A549 (cell line): ENCODE measurements around the gene CCDC73. TPM values are rescaled to one million over a fixed set of nuclear protein-coding genes. Genes with fewer than 3 reads are reported as not detected.

Source experiments
- ATAC-seq, 2 experiments: fragments of 200-7000 bp in 1 of 2; fragments of >200 bp in 1 of 2; cut with Nextera tagmentation in 1 of 2; cut with Tn5 transposase in 1 of 2; 3 replicates each; pipeline versions ENCODE4 v1.8.0 to v1.9.1; 2018 to 2020; ENCODE audit warnings: mild to moderate bottlenecking in 1 of 2, moderate library complexity in 1 of 2
- CTCF ChIA-PET: fragments of 300-600 bp; sonication (Branson Sonifier 250); formaldehyde crosslinking; extraction: SDS; loops from one replicate; lab custom pipeline; 2021; ENCODE audit warnings: antibody characterized with exemption, inconsistent platforms; lab: Yijun Ruan, JAX
- POLR2A ChIA-PET: fragments of 350-600 bp; formaldehyde crosslinking; extraction: SDS; loops from one replicate; lab custom pipeline; 2021; ENCODE audit warnings: antibody characterized with exemption, inconsistent platforms; lab: Yijun Ruan, JAX
- DNase-seq, 2 experiments: peaks; one replicate each; pipeline versions ENCODE4 v3.0.0 to v3.0.0-alpha.2; 2011 to 2016; ENCODE audit warnings: low read depth in 1 of 2, low spot score in 1 of 2
- FAIRE-seq: peaks from 2 replicates; lab custom pipeline; 2011; peaks lifted over from hg19 to GRCh38; lab: Jason Lieb, UNC
- H3K27ac ChIP-seq, 2 experiments: fragments of >200 bp; sonication (Bioruptor Twin); formaldehyde crosslinking; 3 replicates each; pipeline ENCODE4 v1.5.1; 2016 to 2017
- H3K4me1 ChIP-seq: fragments of >200 bp; sonication (Bioruptor Twin); formaldehyde crosslinking; 3 replicates; pipeline ENCODE4 v1.6.1; 2016
- H3K4me2 ChIP-seq: fragments of >200 bp; sonication (Bioruptor Twin); formaldehyde crosslinking; 3 replicates; pipeline ENCODE4 v1.6.1; 2016
- H3K4me3 ChIP-seq: fragments of >200 bp; sonication (Bioruptor Twin); formaldehyde crosslinking; 3 replicates; pipeline ENCODE4 v1.5.1; 2016
- H3K9me3 ChIP-seq: fragments of >200 bp; sonication (Bioruptor Twin); formaldehyde crosslinking; 3 replicates; pipeline ENCODE4 v1.6.1; 2016
- CEBPB ChIP-seq, 2 experiments: fragments of >200 bp in 1 of 2; sonication (Bioruptor Twin) in 1 of 2; formaldehyde crosslinking in 1 of 2; IDR thresholded peaks; 2 replicates each; pipeline ENCODE4 v1.6.1; 2012 to 2016
- ELK1 ChIP-seq: fragments of 150-350 bp; IDR thresholded peaks from 2 replicates; pipeline ENCODE4 v1.6.1; 2014; ENCODE audit warnings: low read depth, mild to moderate bottlenecking, low read length
- FOXS1 ChIP-seq: fragments of 250-450 bp; sonication (Bioruptor Pico); IDR thresholded peaks from 2 replicates; pipeline ENCODE4 v1.5.0; 2020; ENCODE audit warnings: mild to moderate bottlenecking, moderate library complexity
- KDM1A ChIP-seq: fragments of 200-600 bp; sonication (generic); IDR thresholded peaks from 2 replicates; pipeline ENCODE4 v1.6.1; 2016; ENCODE audit warnings: low read depth, mild to moderate bottlenecking
- KDM5A ChIP-seq: fragments of 200-600 bp; sonication (generic); IDR thresholded peaks from 2 replicates; pipeline ENCODE4 v1.6.1; 2016; ENCODE audit warnings: antibody characterized with exemption, mild to moderate bottlenecking
- MAX ChIP-seq: IDR thresholded peaks from 2 replicates; pipeline ENCODE4 v1.6.1; 2012
- NFE2L2 ChIP-seq: fragments of 150-350 bp; conservative IDR thresholded peaks from 2 replicates; pipeline ENCODE4 v1.6.1; 2014; ENCODE audit warnings: low read length
- POLR2A ChIP-seq: IDR thresholded peaks from 2 replicates; pipeline ENCODE4 v1.6.1; 2012; ENCODE audit warnings: mild to moderate bottlenecking, low read length
- RAD21 ChIP-seq, 2 experiments: fragments of >200 bp in 1 of 2; sonication (Bioruptor Twin) in 1 of 2; formaldehyde crosslinking in 1 of 2; IDR thresholded peaks in 1 of 2; conservative IDR thresholded peaks in 1 of 2; 2 replicates in 1 of 2; 3 replicates in 1 of 2; pipeline ENCODE4 v1.6.1; 2012 to 2018; ENCODE audit warnings: inconsistent platforms in 1 of 2
- RNF2 ChIP-seq: fragments of 200-600 bp; sonication (generic); IDR thresholded peaks from 2 replicates; pipeline ENCODE4 v1.6.1; 2016; ENCODE audit warnings: low read depth, mild to moderate bottlenecking, antibody characterized with exemption, moderate library complexity, borderline replicate concordance
- SREBF2 ChIP-seq: fragments of 450-650 bp; IDR thresholded peaks from 2 replicates; pipeline ENCODE4 v1.6.1; 2014; ENCODE audit warnings: mild to moderate bottlenecking, moderate library complexity
- ZSCAN20 ChIP-seq: fragments of 250-450 bp; sonication (Bioruptor Pico); IDR thresholded peaks from 2 replicates; pipeline ENCODE4 v1.8.0; 2022; ENCODE audit warnings: mild to moderate bottlenecking, moderate library complexity
- WGBS: methylation state at CpG from one replicate; pipeline ENCODE4 v1.1.6; 2017; ENCODE audit errors: missing lambda C conversion rate; 5-methylcytosine and 5-hydroxymethylcytosine counted together
- polyA plus RNA-seq, 4 experiments: library from polyadenylated mRNA; depleted of rRNA in 3 of 4; stranded (reverse); fragments of >200 nt; fragmentation: RNase III in 1 of 4; extraction: RNeasy Plus Mini Kit Qiagen cat#74134 plus additional on column Dnase treatment in 1 of 4; gene quantifications; 2 replicates in 3 of 4; 3 replicates in 1 of 4; pipeline ENCODE4 v1.2.3, GENCODE V29; 2011 to 2017
- TF ChIP-seq, protein P1 (sequence below): fragments of 250-450 bp; sonication (Bioruptor Pico); IDR thresholded peaks from 2 replicates; pipeline ENCODE4 v1.5.0; 2020; ENCODE audit warnings: low read depth, mild to moderate bottlenecking, moderate library complexity

CCDC73 gene
- polyA plus RNA-seq, 2 of the 4 experiments (the other 2 are of a cell fraction) = 0.03 TPM; not detected in 1

GRCh38 chr11:32561835-32562234 lies 232.6 kb downstream of the CCDC73 start:
- Histone ChIP-seq H3K4me1 (no peaks in the 10 kb centered on the region), H3K9me3 (no peaks in the 10 kb centered on the region), H3K4me2 (no peak overlapping the region), H3K4me3 (no peak overlapping the region), H3K27ac (no peak overlapping the region)
- ChIA-PET CTCF (interaction anchor here (0.8 to 1.2 kb wide), 6 partner anchors 9 to 176 kb away, joined by 3 to 4 read pairs (median 3); no protein-coding TSS in a partner anchor), POLR2A (no interaction called here)
- ATAC-seq (peak in 1 of 2 experiments; percentile 21; a peak in 1 of 6 replicates), FAIRE-seq (no peak), DNase-seq (no peak)
- no peak for TF ChIP-seq NFE2L2
- TF ChIP-seq MAX = no peak
- no peak for TF ChIP-seq ZSCAN20
- no peak for TF ChIP-seq FOXS1 (CRISPR knock-in tag)
- TF ChIP-seq, protein P1, sequence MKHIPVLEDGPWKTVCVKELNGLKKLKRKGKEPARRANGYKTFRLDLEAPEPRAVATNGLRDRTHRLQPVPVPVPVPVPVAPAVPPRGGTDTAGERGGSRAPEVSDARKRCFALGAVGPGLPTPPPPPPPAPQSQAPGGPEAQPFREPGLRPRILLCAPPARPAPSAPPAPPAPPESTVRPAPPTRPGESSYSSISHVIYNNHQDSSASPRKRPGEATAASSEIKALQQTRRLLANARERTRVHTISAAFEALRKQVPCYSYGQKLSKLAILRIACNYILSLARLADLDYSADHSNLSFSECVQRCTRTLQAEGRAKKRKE (CRISPR knock-in tag) = no peak
- TF ChIP-seq POLR2A = no peak
- no peak for TF ChIP-seq KDM5A
- peak in 1 of 2 experiments; percentile 27; a peak in 3 of 5 replicates for TF ChIP-seq RAD21 (conservative IDR thresholded peaks at IDR 0.05 in 1 of 2, IDR thresholded peaks at IDR 0.05 in 1 of 2)
- WGBS = 70% methylated on average over 11 of the region's 11 CpGs

- H3K9me3 ChIP-seq = no peaks in the 10 kb centered on the region
- TF ChIP-seq RNF2 (no peak), KDM5A (no peak), ELK1 (no peak), NFE2L2 (no peak), SREBF2 (no peak), CEBPB (IDR thresholded peaks at IDR 0.05) (no peak)
- FAIRE-seq = no peak
- ChIA-PET POLR2A (no interaction called here), CTCF (no interaction called here)
- H3K4me2 ChIP-seq = no peak overlapping the region
- 59% methylated on average over 7 of the region's 7 CpGs for WGBS
- DNase-seq = no peak
- H3K27ac ChIP-seq = no peak overlapping the region
- ATAC-seq = no peak
- no peaks in the 10 kb centered on the region for H3K4me1 ChIP-seq
- no peak overlapping the region for H3K4me3 ChIP-seq
Observed at GRCh38 chr11:32555895-32556294, 238.6 kb downstream of the CCDC73 start.

DNA sequence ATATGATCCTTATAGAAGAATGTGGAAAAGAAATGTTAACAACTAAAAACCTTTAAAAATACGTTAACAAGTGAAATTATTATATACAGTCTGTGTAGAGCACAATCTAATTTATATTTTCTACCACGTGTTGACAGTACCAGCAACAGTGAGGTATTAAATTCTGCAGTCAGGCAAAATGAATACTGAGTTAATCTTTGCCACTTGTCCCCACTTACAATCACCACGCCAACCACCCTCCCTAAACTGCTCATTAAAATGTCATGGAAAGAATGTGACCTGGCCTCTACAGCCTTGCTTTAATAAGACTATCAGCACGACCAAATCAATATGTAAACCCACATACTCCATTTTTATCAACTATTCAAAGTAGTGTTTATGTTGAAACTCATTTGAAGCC lies 239.4 kb downstream of the CCDC73 start:
- Histone ChIP-seq H3K9me3 (no peaks in the 10 kb centered on the region), H3K4me1 (no peaks in the 10 kb centered on the region), H3K4me3 (no peak overlapping the region), H3K4me2 (no peak overlapping the region), H3K27ac (no peak overlapping the region)
- no peak for TF ChIP-seq KDM1A
- POLR2A ChIA-PET = no interaction called here
- WGBS = 26% methylated on average over 4 of the region's 4 CpGs
- DNase-seq = no peak
- no peak for FAIRE-seq
- ATAC-seq = no peak
- CTCF ChIA-PET = no interaction called here

Other genes with a start within 250 kb of the CCDC73 start
- gene EIF3M, start 210.8 kb downstream of the CCDC73 start, polyA plus RNA-seq (2011; rRNA removed) = 724 and 890 TPM in 2 replicates
- gene EIF3M, start 210.8 kb downstream of the CCDC73 start, polyA plus RNA-seq (2017; fragmentation: RNase III; extraction: RNeasy Plus Mini Kit Qiagen cat#74134 plus additional on column Dnase treatment) = 436 to 478 TPM (median 451 TPM) in 3 replicates
- 0.83 and 0.85 TPM in 2 replicates for gene PRRG4, start 35.3 kb upstream of the CCDC73 start, polyA plus RNA-seq (2011; rRNA removed)
- 0.72 to 1.4 TPM (median 1.3 TPM) in 3 replicates for gene PRRG4, start 35.3 kb upstream of the CCDC73 start, polyA plus RNA-seq (2017; fragmentation: RNase III; extraction: RNeasy Plus Mini Kit Qiagen cat#74134 plus additional on column Dnase treatment)
- gene QSER1, start 98.1 kb upstream of the CCDC73 start, polyA plus RNA-seq (2011; rRNA removed) = 27.2 and 29.8 TPM in 2 replicates
- gene QSER1, start 98.1 kb upstream of the CCDC73 start, polyA plus RNA-seq (2017; fragmentation: RNase III; extraction: RNeasy Plus Mini Kit Qiagen cat#74134 plus additional on column Dnase treatment) = 13.2 to 15.8 TPM (median 13.8 TPM) in 3 replicates
- gene DEPDC7, start 221.2 kb upstream of the CCDC73 start, polyA plus RNA-seq (2011; rRNA removed) = 15.2 and 16.6 TPM in 2 replicates
- 15.1 to 15.3 TPM (median 15.2 TPM) in 3 replicates for gene DEPDC7, start 221.2 kb upstream of the CCDC73 start, polyA plus RNA-seq (2017; fragmentation: RNase III; extraction: RNeasy Plus Mini Kit Qiagen cat#74134 plus additional on column Dnase treatment)
- 42.1 and 43.0 TPM in 2 replicates for gene TCP11L1, start 244.9 kb upstream of the CCDC73 start, polyA plus RNA-seq (2011; rRNA removed)
- gene TCP11L1, start 244.9 kb upstream of the CCDC73 start, polyA plus RNA-seq (2017; fragmentation: RNase III; extraction: RNeasy Plus Mini Kit Qiagen cat#74134 plus additional on column Dnase treatment) = 23.7 to 30.3 TPM (median 27.7 TPM) in 3 replicates